WTC11 (cell line): ENCODE measurements around the gene SORCS1.

Source experiments
- AFF4 ChIP-seq: sonication (generic); formaldehyde crosslinking; IDR thresholded peaks from 2 replicates; pipeline ENCODE4 v1.8.1; 2023; ENCODE audit warnings: mild to moderate bottlenecking, missing genetic modification reagents, borderline replicate concordance
- E2F1 ChIP-seq: sonication (generic); formaldehyde crosslinking; IDR thresholded peaks from 2 replicates; pipeline ENCODE4 v1.8.0; 2022; ENCODE audit warnings: mild to moderate bottlenecking, missing genetic modification reagents
- NR1H2 ChIP-seq: sonication (generic); formaldehyde crosslinking; IDR thresholded peaks from 2 replicates; pipeline ENCODE4 v1.9.0; 2021; ENCODE audit warnings: mild to moderate bottlenecking, moderate library complexity, missing genetic modification reagents
- ZNF281 ChIP-seq: sonication (generic); formaldehyde crosslinking; IDR thresholded peaks from 2 replicates; pipeline ENCODE4 v1.8.0; 2023; ENCODE audit warnings: mild to moderate bottlenecking, missing genetic modification reagents
- ZNF512 ChIP-seq: sonication (generic); formaldehyde crosslinking; IDR thresholded peaks from 2 replicates; pipeline ENCODE4 v1.8.1; 2022; ENCODE audit warnings: missing genetic modification reagents, borderline replicate concordance
- TF ChIP-seq, protein P1 (sequence below): fragments of 200-600 bp; IDR thresholded peaks from 2 replicates; pipeline ENCODE4 v1.8.0; 2022; ENCODE audit warnings: antibody characterized with exemption
- TF ChIP-seq, protein P2 (sequence below): sonication (generic); formaldehyde crosslinking; IDR thresholded peaks from 2 replicates; pipeline ENCODE4 v1.8.1; 2022; ENCODE audit warnings: mild to moderate bottlenecking, moderate library complexity, missing genetic modification reagents

DNA sequence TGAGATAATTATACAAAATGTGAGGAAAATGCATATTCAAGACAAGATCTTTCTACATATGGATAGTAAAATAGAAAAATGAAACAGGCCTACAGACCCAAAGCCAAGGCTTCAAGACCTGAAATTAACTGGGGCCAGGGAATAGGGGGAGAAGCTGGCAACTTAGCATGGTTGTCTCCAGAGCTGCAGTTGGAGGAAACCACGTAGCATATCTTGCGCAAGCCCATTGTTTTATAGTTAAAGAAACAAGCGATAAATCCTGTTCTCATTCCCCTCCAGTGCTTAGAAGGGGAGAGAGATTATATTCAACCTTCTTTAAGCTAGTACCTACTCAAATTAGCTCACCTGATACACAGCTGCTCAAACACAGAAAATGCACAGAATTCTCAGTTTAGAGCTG, 197.1 kb downstream of the SORCS1 start:
- TF ChIP-seq, protein P1, sequence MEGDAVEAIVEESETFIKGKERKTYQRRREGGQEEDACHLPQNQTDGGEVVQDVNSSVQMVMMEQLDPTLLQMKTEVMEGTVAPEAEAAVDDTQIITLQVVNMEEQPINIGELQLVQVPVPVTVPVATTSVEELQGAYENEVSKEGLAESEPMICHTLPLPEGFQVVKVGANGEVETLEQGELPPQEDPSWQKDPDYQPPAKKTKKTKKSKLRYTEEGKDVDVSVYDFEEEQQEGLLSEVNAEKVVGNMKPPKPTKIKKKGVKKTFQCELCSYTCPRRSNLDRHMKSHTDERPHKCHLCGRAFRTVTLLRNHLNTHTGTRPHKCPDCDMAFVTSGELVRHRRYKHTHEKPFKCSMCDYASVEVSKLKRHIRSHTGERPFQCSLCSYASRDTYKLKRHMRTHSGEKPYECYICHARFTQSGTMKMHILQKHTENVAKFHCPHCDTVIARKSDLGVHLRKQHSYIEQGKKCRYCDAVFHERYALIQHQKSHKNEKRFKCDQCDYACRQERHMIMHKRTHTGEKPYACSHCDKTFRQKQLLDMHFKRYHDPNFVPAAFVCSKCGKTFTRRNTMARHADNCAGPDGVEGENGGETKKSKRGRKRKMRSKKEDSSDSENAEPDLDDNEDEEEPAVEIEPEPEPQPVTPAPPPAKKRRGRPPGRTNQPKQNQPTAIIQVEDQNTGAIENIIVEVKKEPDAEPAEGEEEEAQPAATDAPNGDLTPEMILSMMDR, result no peak
- TF ChIP-seq NR1H2, result no peak
- TF ChIP-seq AFF4 (CRISPR knock-in tag), result no peak
- TF ChIP-seq ZNF281 (CRISPR knock-in tag), result no peak
- TF ChIP-seq ZNF512 (CRISPR knock-in tag), result no peak
- no peak for TF ChIP-seq E2F1 (CRISPR knock-in tag)
- TF ChIP-seq, protein P2, sequence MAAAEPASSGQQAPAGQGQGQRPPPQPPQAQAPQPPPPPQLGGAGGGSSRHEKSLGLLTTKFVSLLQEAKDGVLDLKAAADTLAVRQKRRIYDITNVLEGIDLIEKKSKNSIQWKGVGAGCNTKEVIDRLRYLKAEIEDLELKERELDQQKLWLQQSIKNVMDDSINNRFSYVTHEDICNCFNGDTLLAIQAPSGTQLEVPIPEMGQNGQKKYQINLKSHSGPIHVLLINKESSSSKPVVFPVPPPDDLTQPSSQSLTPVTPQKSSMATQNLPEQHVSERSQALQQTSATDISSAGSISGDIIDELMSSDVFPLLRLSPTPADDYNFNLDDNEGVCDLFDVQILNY, result no peak
